HG03045 (cell line): ENCODE measurements around the gene MTCL3.
"Not testable (repeated sequence)": the region's sequence is repeated elsewhere in the genome, so short reads cannot be mapped to it uniquely, and the experiment has no call there.

ENCODE experiments used
- ATAC-seq: cut with Tn5 transposase; IDR thresholded peaks from one replicate; pipeline ENCODE4 v1.9.1; 2021; ENCODE audit warnings: mild to moderate bottlenecking, moderate library complexity; ENCODE audit not compliant: unreplicated experiment

MTCL3 gene

DNA sequence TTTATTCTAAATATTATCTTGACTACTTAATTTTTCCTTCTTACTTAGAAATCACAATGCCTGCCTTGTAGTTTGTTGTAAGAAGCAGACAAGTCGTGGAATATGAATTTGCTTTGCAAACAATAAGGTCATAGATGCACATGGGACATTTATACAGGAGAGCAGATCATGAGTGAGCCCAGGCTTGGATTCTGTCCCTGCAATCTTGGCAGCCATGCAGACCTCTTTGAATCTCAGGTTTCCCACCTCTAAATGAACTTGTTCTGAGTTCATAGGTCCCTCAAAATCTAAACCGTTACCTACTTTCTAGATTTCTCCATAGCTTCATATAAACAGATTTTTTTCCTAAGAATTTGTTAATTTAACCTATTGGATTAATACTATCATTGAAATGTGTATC, 79.4 kb downstream of the MTCL3 start:
- no peak for ATAC-seq

- ATAC-seq, result no peak
Measured at GRCh38 chr6:127436578-127437110, 82.5 kb downstream of the MTCL3 start.

DNA sequence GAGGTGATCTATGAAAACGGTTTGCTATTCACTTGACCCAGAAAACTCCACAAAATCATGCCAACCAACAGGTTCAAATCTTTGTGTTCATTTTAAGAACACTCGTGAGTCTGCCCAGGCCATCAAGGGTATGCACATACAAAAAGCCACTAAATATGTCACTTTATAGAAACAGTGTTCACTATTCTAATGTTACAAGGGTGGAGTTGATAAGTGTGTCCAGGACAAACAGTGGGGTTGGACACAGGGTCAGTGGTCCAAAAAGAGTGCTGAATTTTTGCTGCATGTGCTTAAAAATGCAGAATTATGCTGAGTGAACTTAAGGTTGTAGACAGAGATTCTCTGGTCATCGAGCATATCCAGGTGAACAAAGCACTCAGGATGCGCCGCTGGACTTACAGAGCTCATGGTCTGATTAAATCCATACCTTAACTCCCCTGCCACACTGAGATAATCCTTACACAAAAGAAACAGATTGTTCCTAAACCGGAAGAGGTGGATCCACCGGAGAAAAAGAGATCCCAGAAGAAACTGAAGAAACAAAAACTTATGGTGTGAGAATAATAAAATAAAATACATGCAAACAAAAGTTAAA, 83.4 kb downstream of the MTCL3 start:
- ATAC-seq, result no peak

GRCh38 chr6:127434651-127435050, 84.5 kb downstream of the MTCL3 start:
- ATAC-seq, result no peak

DNA sequence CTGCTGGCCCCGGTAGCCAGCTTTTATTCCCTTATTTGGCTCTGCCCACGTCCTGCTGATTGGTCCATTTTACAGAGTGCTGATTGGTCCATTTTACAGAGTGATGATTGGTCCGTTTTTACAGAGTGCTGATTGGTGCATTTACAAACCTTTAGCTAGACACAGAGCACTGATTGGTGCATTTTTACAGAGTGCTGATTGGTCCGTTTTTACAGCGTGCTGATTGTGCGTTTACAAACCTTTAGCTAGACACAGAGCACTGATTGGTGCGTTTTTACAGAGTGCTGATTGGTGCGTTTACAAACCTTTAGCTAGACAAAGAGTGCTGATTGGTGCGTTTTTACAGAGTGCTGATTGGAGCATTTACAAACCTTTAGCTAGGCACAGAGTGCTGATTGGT, 90.6 kb downstream of the MTCL3 start:
- not testable (repeated sequence) for ATAC-seq

- no peak for ATAC-seq
Measured at GRCh38 chr6:127423921-127424320, 95.2 kb downstream of the MTCL3 start.
